Mesothelial cell of epicardium (in vitro differentiated cells): ENCODE measurements around the gene BUB1B. TPM values are rescaled to one million over a fixed set of nuclear protein-coding genes. Genes with fewer than 3 reads are reported as not detected.
"Not testable (repeated sequence)": the region's sequence is repeated elsewhere in the genome, so short reads cannot be mapped to it uniquely, and the experiment has no call there.

Experiments used
- DNase-seq, 2 experiments: peaks; one replicate each; pipeline ENCODE4 v3.0.0; 2021; ENCODE audit warnings: low spot score in 2 of 2; ENCODE audit not compliant: unreplicated experiment in 2 of 2
- H3K27ac Mint-ChIP-seq: 2 replicates; pipeline ENCODE4 v1.8.0; 2021; ENCODE audit warnings: mixed read lengths
- H3K27me3 Mint-ChIP-seq: 2 replicates; pipeline ENCODE4 v1.8.0; 2021; ENCODE audit warnings: low read depth, mixed read lengths
- H3K36me3 Mint-ChIP-seq: 2 replicates; pipeline ENCODE4 v1.8.0; 2021; ENCODE audit warnings: mixed read lengths
- H3K4me1 Mint-ChIP-seq: 2 replicates; pipeline ENCODE4 v1.8.0; 2021; ENCODE audit warnings: mixed read lengths
- H3K4me3 Mint-ChIP-seq: 2 replicates; pipeline ENCODE4 v1.8.0; 2021; ENCODE audit warnings: mild to moderate bottlenecking, moderate library complexity, mixed read lengths
- H3K9me3 Mint-ChIP-seq: 2 replicates; pipeline ENCODE4 v1.8.0; 2021; ENCODE audit warnings: mixed read lengths
- total RNA-seq: library from RNA; stranded (reverse); gene quantifications from 3 replicates; pipeline ENCODE4 v1.2.1, GENCODE V29; 2021
- TF ChIP-seq, protein P1 (sequence below): fragments of 200-600 bp; sonication (generic); IDR thresholded peaks from one replicate; pipeline ENCODE4 v1.5.0; 2021; ENCODE audit warnings: antibody characterized with exemption; ENCODE audit not compliant: unreplicated experiment

The BUB1B gene
- total RNA-seq, 1 donor from 2014 or later = 35.5 TPM

DNA sequence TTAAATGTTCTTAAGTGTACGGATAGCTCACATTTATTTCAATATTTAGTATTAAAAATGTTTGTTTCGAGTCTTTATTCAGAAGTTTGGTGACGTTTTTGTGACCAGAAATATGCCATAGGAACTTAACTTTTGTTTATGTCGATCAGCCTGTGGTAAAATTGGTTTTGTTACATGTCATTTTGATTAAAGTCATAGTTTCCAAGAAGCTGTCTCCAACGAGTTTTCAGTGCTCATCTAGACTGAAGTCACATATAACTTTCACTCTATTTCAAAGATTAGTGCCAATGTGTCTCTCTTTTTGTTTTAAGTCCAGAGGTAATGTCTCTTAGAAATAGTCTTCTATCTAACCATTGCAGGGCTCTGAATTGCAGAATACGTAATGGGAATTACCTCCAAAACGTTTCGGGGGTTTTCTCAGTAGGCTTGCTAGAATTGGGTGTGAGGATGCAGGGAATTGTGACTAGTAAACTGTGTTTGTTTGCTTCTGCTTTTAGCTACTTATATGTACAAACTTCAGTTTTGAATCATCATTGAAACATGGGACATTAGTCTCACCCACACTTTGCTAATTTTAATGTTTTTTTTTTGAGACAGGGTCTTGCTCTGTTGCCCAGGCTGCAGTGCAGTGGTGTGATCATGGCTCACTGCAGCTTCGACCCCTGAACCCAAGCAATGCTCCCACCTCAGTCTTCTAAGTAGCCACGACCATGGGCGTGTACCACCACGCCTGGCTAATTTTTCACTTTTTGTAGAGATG is 3.0 kb downstream of the BUB1B start:
- Mint-ChIP-seq H3K36me3 (peaks cover 10% of the 10 kb centered on the region), H3K27me3 (no peaks in the 10 kb centered on the region), H3K27ac (no peak overlapping the region), H3K4me1 (peaks cover 7% of the 10 kb centered on the region), H3K4me3 (no peak overlapping the region), H3K9me3 (no peaks in the 10 kb centered on the region)
- no peak for DNase-seq
- TF ChIP-seq, protein P1, sequence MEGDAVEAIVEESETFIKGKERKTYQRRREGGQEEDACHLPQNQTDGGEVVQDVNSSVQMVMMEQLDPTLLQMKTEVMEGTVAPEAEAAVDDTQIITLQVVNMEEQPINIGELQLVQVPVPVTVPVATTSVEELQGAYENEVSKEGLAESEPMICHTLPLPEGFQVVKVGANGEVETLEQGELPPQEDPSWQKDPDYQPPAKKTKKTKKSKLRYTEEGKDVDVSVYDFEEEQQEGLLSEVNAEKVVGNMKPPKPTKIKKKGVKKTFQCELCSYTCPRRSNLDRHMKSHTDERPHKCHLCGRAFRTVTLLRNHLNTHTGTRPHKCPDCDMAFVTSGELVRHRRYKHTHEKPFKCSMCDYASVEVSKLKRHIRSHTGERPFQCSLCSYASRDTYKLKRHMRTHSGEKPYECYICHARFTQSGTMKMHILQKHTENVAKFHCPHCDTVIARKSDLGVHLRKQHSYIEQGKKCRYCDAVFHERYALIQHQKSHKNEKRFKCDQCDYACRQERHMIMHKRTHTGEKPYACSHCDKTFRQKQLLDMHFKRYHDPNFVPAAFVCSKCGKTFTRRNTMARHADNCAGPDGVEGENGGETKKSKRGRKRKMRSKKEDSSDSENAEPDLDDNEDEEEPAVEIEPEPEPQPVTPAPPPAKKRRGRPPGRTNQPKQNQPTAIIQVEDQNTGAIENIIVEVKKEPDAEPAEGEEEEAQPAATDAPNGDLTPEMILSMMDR = no peak

DNA sequence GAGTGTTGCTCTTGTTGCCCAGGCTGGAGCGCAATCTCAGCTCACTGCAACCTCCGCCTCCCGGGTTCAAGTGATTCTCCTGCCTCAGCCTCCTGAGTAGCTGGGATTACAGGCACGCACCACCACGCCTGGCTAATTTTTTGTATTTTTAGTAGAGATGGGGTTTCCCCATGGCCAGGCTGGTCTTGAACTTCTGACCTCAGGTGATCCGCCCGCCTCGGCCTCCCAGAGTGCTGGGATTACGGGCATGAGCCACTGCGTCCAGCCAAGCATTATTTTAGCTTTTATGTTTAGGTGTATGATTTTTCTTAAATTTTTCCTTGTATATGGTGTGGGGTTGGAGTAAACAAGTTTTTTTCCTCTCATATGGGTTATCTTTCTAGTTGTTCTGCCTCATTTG is 6.5 kb downstream of the BUB1B start:
- not testable (repeated sequence) for DNase-seq, H3K27ac Mint-ChIP-seq, H3K27me3 Mint-ChIP-seq, H3K4me1 Mint-ChIP-seq, H3K9me3 Mint-ChIP-seq, H3K4me3 Mint-ChIP-seq
- peaks cover 12% of the 10 kb centered on the region for H3K36me3 Mint-ChIP-seq

DNA sequence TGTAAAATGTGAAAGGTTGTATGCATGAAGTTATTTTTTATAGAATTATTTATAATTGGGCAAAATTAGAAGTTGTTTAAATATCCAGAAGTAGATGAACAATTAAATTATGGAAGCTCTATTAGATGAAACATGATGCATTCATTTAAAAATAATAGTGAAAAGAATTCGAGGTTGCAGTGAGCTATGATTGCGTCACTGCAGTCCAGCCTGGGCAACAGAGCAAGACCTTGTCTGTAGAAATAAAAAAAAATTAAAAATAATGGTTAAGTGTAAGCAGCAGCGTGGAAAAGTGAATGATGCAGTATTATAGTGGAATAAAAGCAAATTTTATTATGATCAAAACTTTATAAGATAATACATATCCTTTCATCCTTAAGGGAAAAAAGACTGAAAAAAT is 14.3 kb downstream of the BUB1B start:
- no peak for DNase-seq
- H3K27ac Mint-ChIP-seq = no peak overlapping the region
- H3K4me1 Mint-ChIP-seq = no peaks in the 10 kb centered on the region
- peaks cover 13% of the 10 kb centered on the region for H3K36me3 Mint-ChIP-seq
- TF ChIP-seq, protein P1 = no peak
- H3K27me3 Mint-ChIP-seq = no peaks in the 10 kb centered on the region
- H3K4me3 Mint-ChIP-seq = no peak overlapping the region
- no peaks in the 10 kb centered on the region for H3K9me3 Mint-ChIP-seq

DNA sequence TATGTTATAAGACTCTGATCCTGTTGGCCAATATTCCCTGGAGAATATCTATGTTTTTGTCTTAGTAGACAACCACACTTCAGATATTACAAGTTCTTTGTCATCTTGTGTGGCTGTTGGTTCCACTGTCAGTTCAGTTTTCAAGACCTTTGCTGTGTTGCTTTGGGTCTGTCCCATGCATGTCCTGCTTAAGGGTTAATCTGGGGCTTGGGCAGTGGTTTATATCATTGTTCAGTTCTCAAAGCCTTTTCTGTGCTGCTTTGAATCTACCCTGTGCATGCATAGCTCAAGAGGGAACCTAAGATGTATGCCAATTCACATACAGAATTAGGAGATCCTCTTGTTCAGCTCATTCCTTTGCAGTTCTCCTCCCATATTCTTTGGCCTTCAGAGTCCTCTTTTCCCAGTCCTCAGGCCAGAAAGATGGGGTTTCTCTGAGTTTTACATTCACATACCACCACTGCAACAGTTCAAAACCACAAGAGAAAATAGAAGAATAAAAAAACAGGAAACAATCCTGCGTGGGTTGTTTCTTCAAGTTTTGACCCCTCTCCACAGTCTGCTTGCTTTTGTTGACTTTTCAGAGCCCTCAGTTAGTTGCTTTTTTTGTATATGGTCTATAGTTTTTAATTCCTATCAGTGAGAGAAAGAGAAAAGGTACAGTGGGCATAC is 21.6 kb downstream of the BUB1B start:
- Mint-ChIP-seq H3K9me3 (no peaks in the 10 kb centered on the region), H3K4me1 (no peaks in the 10 kb centered on the region), H3K4me3 (no peak overlapping the region), H3K27ac (no peak overlapping the region), H3K36me3 (peaks cover 17% of the 10 kb centered on the region), H3K27me3 (no peaks in the 10 kb centered on the region)
- TF ChIP-seq, protein P1 = no peak
- no peak for DNase-seq

DNA sequence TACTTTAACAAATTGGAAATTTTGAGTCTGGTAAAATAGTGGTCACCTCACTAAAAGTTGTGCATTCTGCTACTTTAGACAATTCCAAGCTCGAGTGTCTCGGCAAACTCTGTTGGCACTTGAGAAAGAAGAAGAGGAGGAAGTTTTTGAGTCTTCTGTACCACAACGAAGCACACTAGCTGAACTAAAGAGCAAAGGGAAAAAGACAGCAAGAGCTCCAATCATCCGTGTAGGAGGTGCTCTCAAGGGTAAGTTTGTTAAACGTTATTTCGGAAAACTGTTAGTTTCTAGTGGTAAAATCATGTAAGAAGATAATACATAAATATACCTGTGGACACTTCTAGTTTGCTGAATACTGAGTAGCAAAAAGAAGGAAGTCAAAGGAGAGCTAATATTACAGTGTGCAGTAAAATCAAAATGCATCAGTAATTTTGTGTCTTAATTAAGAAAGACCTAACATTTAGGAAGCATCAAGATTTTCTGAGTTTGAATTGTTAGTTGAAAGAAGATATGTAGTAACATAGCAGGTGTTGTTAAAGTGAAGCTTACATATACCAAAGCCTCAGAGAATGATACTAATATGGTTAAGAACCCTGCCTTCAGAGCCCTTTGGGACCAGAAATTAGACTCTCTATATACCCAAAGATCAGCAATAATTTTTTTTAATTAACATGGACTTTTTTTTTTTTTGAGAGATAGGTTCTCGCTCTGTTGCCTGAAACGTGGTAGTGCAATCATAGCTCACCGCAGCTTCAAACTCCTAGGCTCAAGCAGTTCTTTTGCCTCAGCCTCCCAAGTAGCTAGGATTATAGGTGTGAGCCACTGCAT is 23.0 kb downstream of the BUB1B start:
- TF ChIP-seq, protein P1 = no peak
- H3K4me3 Mint-ChIP-seq = no peak overlapping the region
- no peak overlapping the region for H3K27ac Mint-ChIP-seq
- H3K27me3 Mint-ChIP-seq = no peaks in the 10 kb centered on the region
- H3K4me1 Mint-ChIP-seq = no peaks in the 10 kb centered on the region
- H3K9me3 Mint-ChIP-seq = no peaks in the 10 kb centered on the region
- peaks cover 20% of the 10 kb centered on the region for H3K36me3 Mint-ChIP-seq
- DNase-seq = no peak

DNA sequence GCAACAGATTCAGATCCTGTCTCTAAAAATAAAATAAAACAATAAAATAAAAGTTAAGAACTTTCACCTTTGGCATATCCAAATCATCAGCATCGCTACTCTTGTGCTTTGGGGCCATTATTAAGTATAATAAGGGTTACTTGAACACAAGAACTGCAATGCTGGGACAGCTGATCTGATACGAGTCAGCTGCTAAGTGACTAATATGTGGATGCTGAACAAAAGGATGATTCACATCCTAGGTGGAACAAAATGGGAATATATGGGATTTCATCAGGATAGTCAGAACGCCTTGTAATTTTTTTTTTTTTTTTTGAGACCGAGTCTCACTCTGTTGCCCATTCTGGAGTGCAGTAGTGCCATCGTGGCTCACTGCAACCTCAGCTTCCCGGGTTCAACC is 29.7 kb downstream of the BUB1B start:
- H3K27me3 Mint-ChIP-seq = no peaks in the 10 kb centered on the region
- H3K36me3 Mint-ChIP-seq = peaks cover 42% of the 10 kb centered on the region

More for the DNA sequence above, 29.7 kb downstream of the BUB1B start:
- Mint-ChIP-seq H3K9me3 (peaks cover 3% of the 10 kb centered on the region), H3K4me1 (no peaks in the 10 kb centered on the region), H3K4me3 (no peak overlapping the region), H3K27ac (no peak overlapping the region)
- no peak for DNase-seq
- TF ChIP-seq, protein P1 = no peak
